ENCODE measurements around the gene CTDP1.
"Not testable (repeated sequence)": the region's sequence is repeated elsewhere in the genome, so short reads cannot be mapped to it uniquely, and the experiment has no call there.

The CTDP1 gene

GRCh38 chr18:79726721-79727120 is 47.1 kb downstream of the CTDP1 start:
- Histone ChIP-seq H3K4me1 (ENCODE audit: control insufficient read depth, insufficient read depth, low read length, poor library complexity, severe bottlenecking) (no peaks in the 10 kb centered on the region), H3K36me3 (ENCODE audit: control insufficient read depth, insufficient read depth, low read length) (peaks cover 81% of the 10 kb centered on the region), H3K9me3 (ENCODE audit: control insufficient read depth, low read length) (peaks cover 9% of the 10 kb centered on the region), H3K4me3 (ENCODE audit: extremely low read depth, insufficient read depth, low read length, poor library complexity, severe bottlenecking) (no peak overlapping the region), H3K27ac (ENCODE audit: low read depth, low read length, severe bottlenecking) (no peak overlapping the region)
- 92 to 99% methylated on average over 11 to 13 of the region's 20 CpGs for WGBS, 2 experiments (ENCODE audit: insufficient coverage in 2 of 2)

- Histone ChIP-seq H3K27ac (ENCODE audit: low read depth, low read length, severe bottlenecking) (no peak overlapping the region), H3K4me3 (ENCODE audit: extremely low read depth, insufficient read depth, low read length, poor library complexity, severe bottlenecking) (no peak overlapping the region), H3K36me3 (ENCODE audit: control insufficient read depth, insufficient read depth, low read length) (peaks cover 81% of the 10 kb centered on the region), H3K9me3 (ENCODE audit: control insufficient read depth, low read length) (peaks cover 13% of the 10 kb centered on the region), H3K4me1 (ENCODE audit: control insufficient read depth, insufficient read depth, low read length, poor library complexity, severe bottlenecking) (no peaks in the 10 kb centered on the region)
- 92 to 93% methylated on average over 32 to 33 of the region's 33 CpGs for WGBS, 2 experiments (ENCODE audit: insufficient coverage in 2 of 2)
Observed at GRCh38 chr18:79727211-79727610, 47.6 kb downstream of the CTDP1 start.

- 96% methylated on average over 35 of the region's 35 CpGs for WGBS, 2 experiments (ENCODE audit: insufficient coverage in 2 of 2)
- H3K4me1 ChIP-seq (ENCODE audit: control insufficient read depth, insufficient read depth, low read length, poor library complexity, severe bottlenecking), result no peaks in the 10 kb centered on the region
- H3K4me3 ChIP-seq (ENCODE audit: extremely low read depth, insufficient read depth, low read length, poor library complexity, severe bottlenecking), result no peak overlapping the region
- H3K27ac ChIP-seq (ENCODE audit: low read depth, low read length, severe bottlenecking), result no peak overlapping the region
- peaks cover 20% of the 10 kb centered on the region for H3K9me3 ChIP-seq (ENCODE audit: control insufficient read depth, low read length)
- H3K36me3 ChIP-seq (ENCODE audit: control insufficient read depth, insufficient read depth, low read length), result peaks cover 84% of the 10 kb centered on the region
Observed at GRCh38 chr18:79728931-79729586, 49.5 kb downstream of the CTDP1 start.

- Histone ChIP-seq H3K4me1 (ENCODE audit: control insufficient read depth, insufficient read depth, low read length, poor library complexity, severe bottlenecking) (no peaks in the 10 kb centered on the region), H3K27ac (ENCODE audit: low read depth, low read length, severe bottlenecking) (no peak overlapping the region), H3K4me3 (ENCODE audit: extremely low read depth, insufficient read depth, low read length, poor library complexity, severe bottlenecking) (no peak overlapping the region), H3K9me3 (ENCODE audit: control insufficient read depth, low read length) (peaks cover 20% of the 10 kb centered on the region), H3K36me3 (ENCODE audit: control insufficient read depth, insufficient read depth, low read length) (peaks cover 85% of the 10 kb centered on the region)
- 95 to 99% methylated on average over 10 of the region's 12 CpGs for WGBS, 2 experiments (ENCODE audit: insufficient coverage in 2 of 2)
Observed at GRCh38 chr18:79729611-79730010, 50.0 kb downstream of the CTDP1 start.

- Histone ChIP-seq H3K4me1 (ENCODE audit: control insufficient read depth, insufficient read depth, low read length, poor library complexity, severe bottlenecking) (no peaks in the 10 kb centered on the region), H3K4me3 (ENCODE audit: extremely low read depth, insufficient read depth, low read length, poor library complexity, severe bottlenecking) (no peak overlapping the region), H3K27ac (ENCODE audit: low read depth, low read length, severe bottlenecking) (no peak overlapping the region), H3K36me3 (ENCODE audit: control insufficient read depth, insufficient read depth, low read length) (peaks cover 85% of the 10 kb centered on the region), H3K9me3 (ENCODE audit: control insufficient read depth, low read length) (peaks cover 20% of the 10 kb centered on the region)
- WGBS, 2 experiments (ENCODE audit: insufficient coverage in 2 of 2), result 95 to 98% methylated on average over 10 to 11 of the region's 11 CpGs
Observed at GRCh38 chr18:79730804-79731203, 51.2 kb downstream of the CTDP1 start.

- H3K36me3 ChIP-seq (ENCODE audit: control insufficient read depth, insufficient read depth, low read length), result peaks cover 89% of the 10 kb centered on the region
- peaks cover 20% of the 10 kb centered on the region for H3K9me3 ChIP-seq (ENCODE audit: control insufficient read depth, low read length)
- not testable (repeated sequence) for H3K27ac ChIP-seq (ENCODE audit: low read depth, low read length, severe bottlenecking); H3K4me1 ChIP-seq (ENCODE audit: control insufficient read depth, insufficient read depth, low read length, poor library complexity, severe bottlenecking); H3K4me3 ChIP-seq (ENCODE audit: extremely low read depth, insufficient read depth, low read length, poor library complexity, severe bottlenecking)
- 96 to 98% methylated on average over 10 of the region's 17 CpGs for WGBS, 2 experiments (ENCODE audit: insufficient coverage in 2 of 2)
Observed at GRCh38 chr18:79731881-79732720, 52.5 kb downstream of the CTDP1 start.

- H3K27ac ChIP-seq (ENCODE audit: low read depth, low read length, severe bottlenecking), result no peak overlapping the region
- WGBS, 2 experiments (ENCODE audit: insufficient coverage in 2 of 2), result 96 to 99% methylated on average over 6 to 9 of the region's 9 CpGs
- no peaks in the 10 kb centered on the region for H3K4me1 ChIP-seq (ENCODE audit: control insufficient read depth, insufficient read depth, low read length, poor library complexity, severe bottlenecking)
- H3K36me3 ChIP-seq (ENCODE audit: control insufficient read depth, insufficient read depth, low read length), result peaks cover 88% of the 10 kb centered on the region
- H3K9me3 ChIP-seq (ENCODE audit: control insufficient read depth, low read length), result peaks cover 20% of the 10 kb centered on the region
- H3K4me3 ChIP-seq (ENCODE audit: extremely low read depth, insufficient read depth, low read length, poor library complexity, severe bottlenecking), result no peak overlapping the region
Observed at GRCh38 chr18:79732721-79733025, 53.1 kb downstream of the CTDP1 start.

GRCh38 chr18:79733135-79733701 is 53.6 kb downstream of the CTDP1 start:
- Histone ChIP-seq H3K27ac (ENCODE audit: low read depth, low read length, severe bottlenecking) (no peak overlapping the region), H3K36me3 (ENCODE audit: control insufficient read depth, insufficient read depth, low read length) (peaks cover 89% of the 10 kb centered on the region), H3K9me3 (ENCODE audit: control insufficient read depth, low read length) (peaks cover 20% of the 10 kb centered on the region), H3K4me3 (ENCODE audit: extremely low read depth, insufficient read depth, low read length, poor library complexity, severe bottlenecking) (no peak overlapping the region), H3K4me1 (ENCODE audit: control insufficient read depth, insufficient read depth, low read length, poor library complexity, severe bottlenecking) (no peaks in the 10 kb centered on the region)
- 96% methylated on average over 38 of the region's 38 CpGs for WGBS, 2 experiments (ENCODE audit: insufficient coverage in 2 of 2)

- Histone ChIP-seq H3K4me3 (ENCODE audit: extremely low read depth, insufficient read depth, low read length, poor library complexity, severe bottlenecking) (no peak overlapping the region), H3K36me3 (ENCODE audit: control insufficient read depth, insufficient read depth, low read length) (peaks cover 87% of the 10 kb centered on the region), H3K4me1 (ENCODE audit: control insufficient read depth, insufficient read depth, low read length, poor library complexity, severe bottlenecking) (no peaks in the 10 kb centered on the region), H3K27ac (ENCODE audit: low read depth, low read length, severe bottlenecking) (no peak overlapping the region), H3K9me3 (ENCODE audit: control insufficient read depth, low read length) (peaks cover 20% of the 10 kb centered on the region)
- whole genome bisulfite sequencing, 2 experiments (ENCODE audit: insufficient coverage in 2 of 2), result 90% methylated on average over 26 to 29 of the region's 33 CpGs
Observed at GRCh38 chr18:79733986-79734770, 54.6 kb downstream of the CTDP1 start.

- Histone ChIP-seq H3K27ac (ENCODE audit: low read depth, low read length, severe bottlenecking) (no peak overlapping the region), H3K4me1 (ENCODE audit: control insufficient read depth, insufficient read depth, low read length, poor library complexity, severe bottlenecking) (no peaks in the 10 kb centered on the region), H3K36me3 (ENCODE audit: control insufficient read depth, insufficient read depth, low read length) (peaks cover 83% of the 10 kb centered on the region), H3K9me3 (ENCODE audit: control insufficient read depth, low read length) (peaks cover 20% of the 10 kb centered on the region), H3K4me3 (ENCODE audit: extremely low read depth, insufficient read depth, low read length, poor library complexity, severe bottlenecking) (no peak overlapping the region)
- 95 to 97% methylated on average over 63 of the region's 63 CpGs for WGBS, 2 experiments (ENCODE audit: insufficient coverage in 2 of 2)
Observed at GRCh38 chr18:79735071-79735980, 55.7 kb downstream of the CTDP1 start.
